K562 (cell line): ENCODE measurements around the gene CDCA3. TPM values are rescaled to one million over a fixed set of nuclear protein-coding genes. Genes with fewer than 3 reads are reported as not detected.
A peak's percentile ranks its signal among the peaks of the same experiment; 100 is the strongest.

ENCODE experiments used
- CBX3 ChIP-seq, 2 experiments: IDR thresholded peaks; 1 replicate in 1 of 2; 2 replicates in 1 of 2; pipeline ENCODE4 v1.6.1; 2012; ENCODE audit warnings: inconsistent platforms in 2 of 2, low read length in 2 of 2, borderline replicate concordance in 1 of 2, control low read depth in 1 of 2
- E2F1 ChIP-seq: sonication (generic); formaldehyde crosslinking; IDR thresholded peaks from 2 replicates; pipeline ENCODE4 v1.8.1; 2023; ENCODE audit warnings: mild to moderate bottlenecking, missing genetic modification reagents, moderate library complexity
- FOXJ2 ChIP-seq: fragments of 200-800 bp; sonication (Bioruptor generic); IDR thresholded peaks from 2 replicates; pipeline ENCODE4 v1.6.1; 2016; ENCODE audit warnings: missing genetic modification characterization, missing compliant biosample characterization
- HIVEP1 ChIP-seq: fragments of 250-450 bp; sonication (Bioruptor Pico); IDR thresholded peaks from 2 replicates; pipeline ENCODE4 v1.4.0; 2020; ENCODE audit warnings: mild to moderate bottlenecking
- HMG20B ChIP-seq: fragments of 250-450 bp; sonication (Bioruptor Pico); IDR thresholded peaks from 2 replicates; pipeline ENCODE4 v1.5.0; 2021; ENCODE audit warnings: mild to moderate bottlenecking
- MBD1 ChIP-seq: fragments of 250-450 bp; sonication (Bioruptor Pico); IDR thresholded peaks from 2 replicates; pipeline ENCODE4 v1.8.0; 2022; ENCODE audit warnings: inconsistent platforms
- TAF15 ChIP-seq: fragments of 200-400 bp; formaldehyde crosslinking; IDR thresholded peaks from 2 replicates; pipeline ENCODE4 v1.6.1; 2017; ENCODE audit warnings: mild to moderate bottlenecking, low read depth, low read length, moderate library complexity
- XRCC5 ChIP-seq: fragments of 200-400 bp; formaldehyde crosslinking; IDR thresholded peaks from 2 replicates; pipeline ENCODE4 v1.6.1; 2017; ENCODE audit warnings: low read depth, mild to moderate bottlenecking, low read length
- ZNF140 ChIP-seq: fragments of 250-450 bp; sonication (Bioruptor Pico); IDR thresholded peaks from 2 replicates; pipeline ENCODE4 v1.8.0; 2021; ENCODE audit warnings: moderate library complexity, mild to moderate bottlenecking, inconsistent platforms
- ZNF224 ChIP-seq: sonication (generic); formaldehyde crosslinking; IDR thresholded peaks from 2 replicates; pipeline ENCODE4 v1.8.0; 2022; ENCODE audit warnings: mild to moderate bottlenecking, missing genetic modification reagents
- ZNF277 ChIP-seq: fragments of 250-450 bp; sonication (Bioruptor Pico); IDR thresholded peaks from 2 replicates; pipeline ENCODE4 v1.8.0; 2022; ENCODE audit warnings: inconsistent platforms, mild to moderate bottlenecking, moderate library complexity, borderline replicate concordance
- ZNF280A ChIP-seq: fragments of 450-650 bp; IDR thresholded peaks from 2 replicates; pipeline ENCODE4 v1.6.1; 2018; ENCODE audit warnings: mild to moderate bottlenecking, low read depth; ENCODE audit not compliant: partially characterized antibody
- ZNF395 ChIP-seq: fragments of 200-800 bp; sonication (Bioruptor generic); IDR thresholded peaks from 2 replicates; pipeline ENCODE4 v1.6.1; 2017; ENCODE audit warnings: missing genetic modification characterization, missing compliant biosample characterization
- ZNF707 ChIP-seq: fragments of 250-450 bp; sonication (Bioruptor Pico); conservative IDR thresholded peaks from 2 replicates; pipeline ENCODE4 v1.8.0; 2022; ENCODE audit warnings: inconsistent platforms, mild to moderate bottlenecking, moderate library complexity
- polyA plus RNA-seq, 8 experiments: library from polyadenylated mRNA; depleted of rRNA in 4 of 8; stranded (reverse) in 5 of 8; unstranded in 3 of 8; fragments of >200 nt; fragmentation: Nextera tagmentation in 2 of 8; fragmentation: Illumina TruSeq in 1 of 8; extraction: Ambion mirVana in 2 of 8; extraction: Trizol in 1 of 8; gene quantifications; 2 replicates each; pipeline versions ENCODE4 v1.2.1 to v1.2.3, GENCODE V29; 2011 to 2014; ENCODE audit warnings: inconsistent platforms in 1 of 8, missing spikeins in 1 of 8
- total RNA-seq, 7 experiments: library from RNA; depleted of rRNA in 6 of 7; stranded (reverse); fragments of >200 nt in 6 of 7; fragmentation: Illumina TruSeq in 2 of 7; extraction: Trizol in 2 of 7; gene quantifications; 2 replicates each; pipeline versions ENCODE4 v1.2.1 to v1.2.3, GENCODE V29; 2011 to 2021; ENCODE audit warnings: low replicate concordance in 1 of 7
- TF ChIP-seq, protein P1 (sequence below): fragments of 250-450 bp; sonication (Bioruptor Pico); IDR thresholded peaks from 2 replicates; pipeline ENCODE4 v1.4.0; 2020
- TF ChIP-seq, protein P2 (sequence below), 2 experiments: fragments of 200-800 bp in 1 of 2; sonication (Bioruptor generic) in 1 of 2; sonication (generic) in 1 of 2; formaldehyde crosslinking in 1 of 2; IDR thresholded peaks in 1 of 2; conservative IDR thresholded peaks in 1 of 2; 2 replicates each; pipeline versions ENCODE4 v1.5.0 to v1.6.1; 2016 to 2020; ENCODE audit warnings: missing compliant biosample characterization in 1 of 2, missing genetic modification characterization in 1 of 2, missing genetic modification reagents in 1 of 2

Gene CDCA3
- total and polyA plus RNA-seq, 9 of the 15 experiments (the other 6 are each of a cell fraction or from before 2014, with no cell fraction given), result 24.2 to 80.8 (median 55.1) TPM

GRCh38 chr12:6851921-6852650 lies 1.0 kb upstream of the CDCA3 start, which contains the start of gene USP5 (continued):
- no peak for TF ChIP-seq HMG20B (CRISPR knock-in tag)
- TF ChIP-seq XRCC5, result no peak
- TF ChIP-seq ZNF395 (CRISPR knock-in tag), result peak; percentile 99
- TF ChIP-seq HIVEP1 (CRISPR knock-in tag), result 0 out of 2 replicates have a peak, but pooled peaks have one; percentile 37
- no peak for TF ChIP-seq MBD1 (CRISPR knock-in tag)
- TF ChIP-seq, protein P1, sequence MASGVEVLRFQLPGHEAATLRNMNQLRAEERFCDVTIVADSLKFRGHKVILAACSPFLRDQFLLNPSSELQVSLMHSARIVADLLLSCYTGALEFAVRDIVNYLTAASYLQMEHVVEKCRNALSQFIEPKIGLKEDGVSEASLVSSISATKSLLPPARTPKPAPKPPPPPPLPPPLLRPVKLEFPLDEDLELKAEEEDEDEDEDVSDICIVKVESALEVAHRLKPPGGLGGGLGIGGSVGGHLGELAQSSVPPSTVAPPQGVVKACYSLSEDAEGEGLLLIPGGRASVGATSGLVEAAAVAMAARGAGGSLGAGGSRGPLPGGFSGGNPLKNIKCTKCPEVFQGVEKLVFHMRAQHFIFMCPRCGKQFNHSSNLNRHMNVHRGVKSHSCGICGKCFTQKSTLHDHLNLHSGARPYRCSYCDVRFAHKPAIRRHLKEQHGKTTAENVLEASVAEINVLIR, result peak; percentile 82
- TF ChIP-seq ZNF277 (CRISPR knock-in tag), result no peak
- no peak for TF ChIP-seq ZNF224 (CRISPR knock-in tag)
- no peak for TF ChIP-seq TAF15
- TF ChIP-seq E2F1, result no peak
- no peak for TF ChIP-seq ZNF280A
- TF ChIP-seq CBX3 (IDR thresholded peaks at IDR 0.05; ENCODE audit: borderline replicate concordance in 1 of 2, low read length in 2 of 2), result no peak
- TF ChIP-seq ZNF140 (CRISPR knock-in tag), result no peak
- TF ChIP-seq, protein P2, sequence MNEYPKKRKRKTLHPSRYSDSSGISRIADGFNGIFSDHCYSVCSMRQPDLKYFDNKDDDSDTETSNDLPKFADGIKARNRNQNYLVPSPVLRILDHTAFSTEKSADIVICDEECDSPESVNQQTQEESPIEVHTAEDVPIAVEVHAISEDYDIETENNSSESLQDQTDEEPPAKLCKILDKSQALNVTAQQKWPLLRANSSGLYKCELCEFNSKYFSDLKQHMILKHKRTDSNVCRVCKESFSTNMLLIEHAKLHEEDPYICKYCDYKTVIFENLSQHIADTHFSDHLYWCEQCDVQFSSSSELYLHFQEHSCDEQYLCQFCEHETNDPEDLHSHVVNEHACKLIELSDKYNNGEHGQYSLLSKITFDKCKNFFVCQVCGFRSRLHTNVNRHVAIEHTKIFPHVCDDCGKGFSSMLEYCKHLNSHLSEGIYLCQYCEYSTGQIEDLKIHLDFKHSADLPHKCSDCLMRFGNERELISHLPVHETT (CRISPR knock-in tag; conservative IDR thresholded peaks at IDR 0.05 in 1 of 2, IDR thresholded peaks at IDR 0.05 in 1 of 2), result peak in 1 of 2 experiments; percentile 92; a peak in 2 of 4 replicates
- TF ChIP-seq FOXJ2 (tag), result peak; percentile 93
- TF ChIP-seq ZNF707, result no peak
